Stimulated activated CD4-positive, alpha-beta T cell treated with anti-CD3 and anti-CD28 coated beads, Interleukin-2, amount 100 ng/mL, for 24 hours (primary cell): ENCODE data around the gene KCNH1.

Experiments used
- DNase-seq, 2 donors: peaks; one replicate each; pipeline ENCODE4 v3.0.0-alpha.2; 2020

Gene KCNH1

GRCh38 chr1:211133836-211134669 is at the start of gene KCNH1:
Gene KCNH1 (minus strand): TSS chr1:211134148. CDS start chr1:211133945, 203 bp downstream.
- peak; percentile 78 to 86 for DNase-seq

- DNase-seq = no peak
Observed at GRCh38 chr1:211182746-211183145, 48.8 kb upstream of the KCNH1 start.

GRCh38 chr1:211174375-211174774 is 40.4 kb upstream of the KCNH1 start:
- DNase-seq = no peak

GRCh38 chr1:211172657-211173056 is 38.7 kb upstream of the KCNH1 start:
- no peak for DNase-seq

- no peak for DNase-seq
Observed at GRCh38 chr1:211169353-211169752, 35.4 kb upstream of the KCNH1 start.

GRCh38 chr1:211158866-211159265 is 24.9 kb upstream of the KCNH1 start:
- DNase-seq = no peak

GRCh38 chr1:211155040-211155439 is 21.1 kb upstream of the KCNH1 start:
- DNase-seq = no peak

GRCh38 chr1:211153932-211154331 is 20.0 kb upstream of the KCNH1 start:
- DNase-seq = no peak

- DNase-seq = no peak
Observed at GRCh38 chr1:211148366-211148765, 14.4 kb upstream of the KCNH1 start.

GRCh38 chr1:211145944-211146343 is 12.0 kb upstream of the KCNH1 start:
- DNase-seq = no peak

GRCh38 chr1:211135342-211135950 is 1.5 kb upstream of the KCNH1 start:
- DNase-seq = no peak

GRCh38 chr1:211133393-211133835 is 534 bp downstream of the KCNH1 start:
- peak; percentile 28 to 41 for DNase-seq

- DNase-seq = no peak
Observed at GRCh38 chr1:211132721-211133392, 1.1 kb downstream of the KCNH1 start.

GRCh38 chr1:211129776-211130175 is 4.2 kb downstream of the KCNH1 start:
- DNase-seq = no peak

GRCh38 chr1:211127166-211127565 is 6.8 kb downstream of the KCNH1 start:
- no peak for DNase-seq

- no peak for DNase-seq
Observed at GRCh38 chr1:211126622-211127021, 7.3 kb downstream of the KCNH1 start.

- no peak for DNase-seq
Observed at GRCh38 chr1:211118407-211119102, 15.4 kb downstream of the KCNH1 start.

GRCh38 chr1:211114446-211114845 is 19.5 kb downstream of the KCNH1 start:
- DNase-seq = no peak

- no peak for DNase-seq
Observed at GRCh38 chr1:211113566-211113965, 20.4 kb downstream of the KCNH1 start.

GRCh38 chr1:211111351-211111750 is 22.6 kb downstream of the KCNH1 start:
- DNase-seq = no peak

GRCh38 chr1:211101481-211101880 is 32.5 kb downstream of the KCNH1 start:
- no peak for DNase-seq

- no peak for DNase-seq
Observed at GRCh38 chr1:211099393-211099792, 34.6 kb downstream of the KCNH1 start.

GRCh38 chr1:211095381-211095780 is 38.6 kb downstream of the KCNH1 start:
- no peak for DNase-seq
